22Rv1 (cell line): ENCODE results near the gene MRPL41.

Source experiments
- H3K27ac ChIP-seq: fragments of 450-650 bp; 2 replicates; pipeline ENCODE4 v1.5.1; 2017
- CTCF ChIP-seq: fragments of 450-650 bp; IDR thresholded peaks from 2 replicates; pipeline ENCODE4 v1.5.1; 2017; ENCODE audit warnings: mild to moderate bottlenecking
- ZFX ChIP-seq: fragments of 450-650 bp; IDR thresholded peaks from 2 replicates; pipeline ENCODE4 v1.6.1; 2017; ENCODE audit warnings: antibody characterized with exemption, borderline replicate concordance

The MRPL41 gene

GRCh38 chr9:137542486-137542885 lies 9.2 kb upstream of the MRPL41 start:
- TF ChIP-seq ZFX (no peak), CTCF (no peak)
- no peak overlapping the region for H3K27ac ChIP-seq

GRCh38 chr9:137543237-137543963 lies 8.3 kb upstream of the MRPL41 start:
- H3K27ac ChIP-seq, result no peak overlapping the region
- TF ChIP-seq CTCF (no peak), ZFX (no peak)

- H3K27ac ChIP-seq, result no peak overlapping the region
- TF ChIP-seq ZFX (no peak), CTCF (no peak)
Observed at GRCh38 chr9:137544176-137544760, 7.4 kb upstream of the MRPL41 start.

- TF ChIP-seq ZFX (no peak), CTCF (no peak)
- no peak overlapping the region for H3K27ac ChIP-seq
Observed at GRCh38 chr9:137545123-137545522, 6.6 kb upstream of the MRPL41 start.

- no peak overlapping the region for H3K27ac ChIP-seq
- no peak for TF ChIP-seq ZFX
- no peak for TF ChIP-seq CTCF
Observed at GRCh38 chr9:137547687-137548543, 3.8 kb upstream of the MRPL41 start.

- TF ChIP-seq CTCF (no peak), ZFX (no peak)
- peak within 1 kb of the TSS; percentile 96 for H3K27ac ChIP-seq
Observed at GRCh38 chr9:137550231-137550621, 1.5 kb upstream of the MRPL41 start, which contains the start of gene PNPLA7. PNPLA7 (minus strand) TSS chr9:137550402; CDS start chr9:137550197, 205 bp downstream.

GRCh38 chr9:137550958-137551263 lies 768 bp upstream of the MRPL41 start:
- H3K27ac ChIP-seq, result peak overlapping the region; percentile 93
